Ishikawa (cell line): ENCODE measurements around the gene ASAP2.
A peak's percentile ranks its signal among the peaks of the same experiment; 100 is the strongest.

ENCODE experiments used
- CEBPB ChIP-seq: IDR thresholded peaks from 2 replicates; pipeline ENCODE4 v1.6.1; 2012
- CREB1 ChIP-seq: IDR thresholded peaks from 2 replicates; pipeline ENCODE4 v1.6.1; 2012; ENCODE audit warnings: low read depth
- EGR1 ChIP-seq: IDR thresholded peaks from 2 replicates; pipeline ENCODE4 v1.6.1; 2012
- EP300 ChIP-seq: IDR thresholded peaks from 2 replicates; pipeline ENCODE4 v1.6.1; 2012; ENCODE audit warnings: borderline replicate concordance
- FOXM1 ChIP-seq: IDR thresholded peaks from 2 replicates; pipeline ENCODE4 v1.6.1; 2012; ENCODE audit warnings: low read depth, borderline replicate concordance
- MAX ChIP-seq: IDR thresholded peaks from 2 replicates; pipeline ENCODE4 v1.6.1; 2012
- NFIC ChIP-seq: IDR thresholded peaks from 2 replicates; pipeline ENCODE4 v1.6.1; 2012
- RAD21 ChIP-seq: IDR thresholded peaks from 2 replicates; pipeline ENCODE4 v1.6.1; 2012; ENCODE audit warnings: low read depth
- REST ChIP-seq: IDR thresholded peaks from 2 replicates; pipeline ENCODE4 v1.6.1; 2012; ENCODE audit warnings: low read depth, mild to moderate bottlenecking
- TAF1 ChIP-seq: IDR thresholded peaks from 2 replicates; pipeline ENCODE4 v1.6.1; 2012; ENCODE audit warnings: low read depth, mild to moderate bottlenecking
- TCF12 ChIP-seq: IDR thresholded peaks from 2 replicates; pipeline ENCODE4 v1.6.1; 2012; ENCODE audit warnings: low read depth
- TEAD4 ChIP-seq: IDR thresholded peaks from 2 replicates; pipeline ENCODE4 v1.6.1; 2012
- YY1 ChIP-seq: IDR thresholded peaks from 2 replicates; pipeline ENCODE4 v1.6.1; 2012; ENCODE audit warnings: low read depth
- ZBTB7A ChIP-seq: IDR thresholded peaks from 2 replicates; pipeline ENCODE4 v1.6.1; 2012; ENCODE audit warnings: low read depth
- TF ChIP-seq, protein P1 (sequence below): IDR thresholded peaks from 2 replicates; pipeline ENCODE4 v1.6.1; 2012

The ASAP2 gene

DNA sequence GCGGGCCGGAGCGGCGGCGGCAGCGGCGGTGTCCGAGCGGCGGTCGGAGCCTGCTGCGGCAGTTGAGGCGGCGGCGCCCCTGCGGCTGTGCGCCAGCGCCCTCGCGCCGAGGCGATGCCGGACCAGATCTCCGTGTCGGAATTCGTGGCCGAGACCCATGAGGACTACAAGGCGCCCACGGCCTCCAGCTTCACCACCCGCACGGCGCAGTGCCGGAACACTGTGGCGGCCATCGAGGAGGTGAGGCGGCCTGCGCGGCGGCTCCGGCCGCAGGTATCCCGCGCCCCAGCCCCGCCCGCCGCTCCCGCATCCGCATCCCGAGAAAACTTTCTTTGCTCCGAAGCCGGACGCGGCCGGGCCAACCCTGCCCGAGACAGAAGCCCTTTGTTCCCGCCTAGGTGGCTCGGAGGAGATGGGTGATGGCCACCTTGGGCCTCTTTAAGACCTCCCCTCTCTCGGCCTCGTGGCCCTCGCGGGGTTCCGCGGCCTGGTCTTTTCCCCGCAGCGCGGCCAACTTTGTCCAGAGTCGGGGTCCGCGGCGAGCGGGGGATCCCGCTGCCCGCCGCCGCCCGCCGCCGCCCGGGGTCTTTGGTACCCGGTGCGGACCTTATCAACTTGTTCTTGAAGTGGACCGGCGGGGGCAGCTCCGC lies 504 bp downstream of the ASAP2 start:
- no peak for TF ChIP-seq CREB1
- 0 out of 2 replicates have a peak, but pooled peaks have one; percentile 30 for TF ChIP-seq TAF1
- peak; percentile 37; the same call in 1 of the 2 replicates for TF ChIP-seq YY1

DNA sequence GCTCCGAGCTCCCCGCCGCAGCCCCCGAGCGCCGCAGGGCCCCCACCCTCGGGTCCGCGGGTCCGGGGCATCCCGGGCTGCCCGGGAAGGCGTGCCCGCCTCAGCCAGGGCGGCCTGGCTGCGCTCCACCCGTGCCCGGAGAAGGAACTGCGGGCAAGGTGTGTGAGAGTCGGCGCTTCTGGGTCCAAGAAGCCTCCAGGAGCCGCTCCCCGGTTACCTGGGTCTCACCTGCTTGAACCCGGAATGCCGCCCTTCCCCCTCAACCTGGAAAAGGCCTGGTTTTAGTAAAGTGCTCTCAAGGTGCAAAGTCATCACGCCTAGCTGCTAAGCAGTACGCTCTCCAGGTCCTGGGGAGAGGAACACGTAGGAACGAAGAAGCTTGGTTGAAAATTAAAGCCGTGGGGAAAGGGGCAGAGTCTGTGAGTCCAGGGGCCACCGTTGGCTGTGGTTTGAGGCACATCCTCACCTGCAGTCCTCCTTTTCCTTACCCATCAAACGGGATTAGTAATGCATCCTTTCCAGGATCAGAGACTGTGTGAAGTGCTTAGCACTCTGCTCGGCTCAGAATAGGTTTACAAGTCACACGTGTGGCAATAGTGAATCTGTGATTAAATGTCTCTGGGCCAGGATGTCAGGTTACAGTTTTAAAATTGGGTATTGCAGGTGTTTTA lies 1.2 kb downstream of the ASAP2 start:
- no peak for TF ChIP-seq FOXM1
- 0 out of 2 replicates have a peak, but pooled peaks have one; percentile 13 for TF ChIP-seq TCF12

DNA sequence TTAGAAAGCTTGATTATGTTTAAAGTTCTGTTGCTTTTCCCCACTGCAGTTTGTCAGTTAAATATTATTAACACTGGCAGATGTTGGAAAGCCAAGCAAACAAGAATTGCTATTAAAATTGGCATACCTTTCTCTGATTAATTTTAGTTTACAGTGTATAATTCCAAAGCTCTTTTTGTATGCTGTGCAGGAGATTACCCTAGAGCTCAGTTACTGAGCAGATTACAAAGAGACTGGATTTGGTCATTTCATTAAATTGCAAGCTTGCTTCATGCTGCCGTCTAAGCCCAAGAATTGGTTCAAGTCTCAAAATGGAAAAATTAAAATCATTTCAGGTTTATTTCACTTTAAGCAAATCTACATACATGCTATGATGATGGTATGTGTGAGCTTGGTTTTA lies 2.3 kb downstream of the ASAP2 start:
- TF ChIP-seq REST (no peak), FOXM1 (no peak), EGR1 (no peak), YY1 (no peak), ZBTB7A (no peak), RAD21 (no peak), NFIC (no peak), CREB1 (no peak), CEBPB (no peak), EP300 (no peak), MAX (no peak), TEAD4 (no peak), TCF12 (no peak), TAF1 (no peak)
- TF ChIP-seq, protein P1, sequence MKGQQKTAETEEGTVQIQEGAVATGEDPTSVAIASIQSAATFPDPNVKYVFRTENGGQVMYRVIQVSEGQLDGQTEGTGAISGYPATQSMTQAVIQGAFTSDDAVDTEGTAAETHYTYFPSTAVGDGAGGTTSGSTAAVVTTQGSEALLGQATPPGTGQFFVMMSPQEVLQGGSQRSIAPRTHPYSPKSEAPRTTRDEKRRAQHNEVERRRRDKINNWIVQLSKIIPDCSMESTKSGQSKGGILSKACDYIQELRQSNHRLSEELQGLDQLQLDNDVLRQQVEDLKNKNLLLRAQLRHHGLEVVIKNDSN = no peak

DNA sequence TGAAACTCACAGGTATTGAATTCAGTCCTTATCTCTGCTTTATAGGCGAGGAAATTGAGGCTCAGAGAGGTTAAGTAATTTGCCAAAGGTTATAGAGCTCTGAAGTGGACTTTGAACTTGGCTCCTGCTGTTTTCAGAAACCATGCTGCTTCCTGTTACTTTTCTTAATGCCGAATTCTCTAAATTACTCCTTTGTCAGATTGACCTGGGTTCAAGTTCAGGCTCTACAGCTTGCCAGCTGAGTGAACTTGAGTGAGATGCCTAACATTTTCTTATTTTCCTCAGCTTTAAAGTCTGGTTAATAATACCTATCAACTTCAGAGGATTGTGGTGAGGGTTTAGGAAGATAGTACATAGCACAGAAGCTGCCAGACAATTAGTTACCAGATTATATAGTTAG lies 3.4 kb downstream of the ASAP2 start:
- no peak for TF ChIP-seq MAX
- no peak for TF ChIP-seq RAD21
- no peak for TF ChIP-seq EP300
- TF ChIP-seq FOXM1 = no peak
- no peak for TF ChIP-seq ZBTB7A
- no peak for TF ChIP-seq YY1
- TF ChIP-seq, protein P1 = no peak
- no peak for TF ChIP-seq TAF1
- TF ChIP-seq REST = no peak
- no peak for TF ChIP-seq EGR1
- no peak for TF ChIP-seq NFIC
- TF ChIP-seq CREB1 = no peak
- TF ChIP-seq TCF12 = no peak
- no peak for TF ChIP-seq TEAD4
- no peak for TF ChIP-seq CEBPB

DNA sequence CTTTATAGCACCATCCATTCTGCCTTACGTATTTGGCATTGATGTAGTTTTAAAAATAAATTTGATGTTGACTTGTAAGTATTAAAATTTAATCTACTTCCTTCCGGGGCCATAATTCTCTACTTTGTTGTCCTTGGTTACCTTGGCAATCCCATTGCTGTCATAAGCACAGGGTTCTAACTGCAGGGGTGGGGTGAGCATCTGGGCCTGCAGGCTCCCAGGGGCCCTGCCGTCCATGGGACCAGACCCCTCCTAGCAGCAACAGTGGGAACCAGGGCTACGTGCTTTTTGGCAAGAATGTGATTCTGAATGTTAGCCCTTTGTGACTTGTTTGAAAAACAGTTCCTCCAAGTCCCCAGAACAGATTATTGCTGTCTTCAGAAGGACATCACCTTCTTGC lies 4.9 kb downstream of the ASAP2 start:
- TF ChIP-seq CEBPB = no peak
- TF ChIP-seq ZBTB7A = no peak
- TF ChIP-seq YY1 = no peak
- no peak for TF ChIP-seq EP300
- TF ChIP-seq TCF12 = no peak
- TF ChIP-seq NFIC = no peak
- TF ChIP-seq RAD21 = no peak
- TF ChIP-seq TAF1 = no peak
